ENCODE data around the gene CPT1C.

The CPT1C gene

DNA sequence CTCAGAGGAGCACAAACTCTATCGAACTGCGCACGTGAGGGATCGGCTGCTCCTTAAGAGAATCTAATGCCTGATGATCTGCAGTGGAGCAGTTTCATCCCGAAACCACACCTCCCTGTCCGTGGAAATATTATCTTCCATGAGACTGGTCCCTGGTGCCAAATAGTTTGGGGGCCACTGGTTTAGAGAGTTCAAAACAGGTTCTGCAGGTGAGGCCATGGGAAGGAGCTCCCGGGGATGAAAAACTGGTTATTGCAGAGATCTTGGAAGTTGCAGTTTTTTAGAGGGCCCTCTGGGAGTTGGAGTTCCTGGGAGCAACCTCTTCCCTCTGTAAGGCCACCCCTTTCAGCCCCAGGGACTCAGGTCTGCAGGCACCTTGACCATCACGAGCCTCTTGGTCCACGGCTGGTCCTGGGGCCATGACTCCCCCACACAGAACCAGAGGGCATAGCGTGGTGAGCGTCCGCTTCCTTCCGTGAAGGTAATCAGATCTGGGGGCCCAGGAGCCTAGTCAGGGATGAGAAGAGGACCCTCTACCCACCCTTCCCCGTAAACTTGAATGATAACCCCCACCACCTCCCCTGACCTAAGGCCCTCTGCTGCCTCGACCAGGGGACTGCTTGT is 30.5 kb upstream of the CPT1C start:
- no peak for DNase-seq (ENCODE audit: low read depth)

DNA sequence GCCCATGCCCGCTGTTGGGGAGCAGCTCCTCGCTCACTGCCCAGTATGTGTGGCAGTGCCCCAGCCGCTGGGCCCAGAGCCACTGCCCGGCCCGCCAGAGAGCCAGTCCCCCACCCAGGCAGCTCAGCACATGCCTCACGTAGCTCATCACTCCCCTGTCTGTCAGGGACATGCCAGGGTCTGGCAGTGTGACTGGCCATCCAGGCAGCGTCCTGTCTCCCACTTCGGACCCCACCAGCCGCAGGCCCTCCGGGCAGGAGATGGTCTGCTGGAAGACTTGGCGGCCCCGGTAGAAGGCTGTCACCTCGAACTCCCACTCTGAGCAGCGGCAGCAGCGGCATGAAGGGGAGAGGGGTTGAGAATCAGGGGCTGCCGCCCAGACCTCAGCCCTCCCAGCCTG is 28.9 kb upstream of the CPT1C start:
- DNase-seq (ENCODE audit: low read depth): no peak

DNA sequence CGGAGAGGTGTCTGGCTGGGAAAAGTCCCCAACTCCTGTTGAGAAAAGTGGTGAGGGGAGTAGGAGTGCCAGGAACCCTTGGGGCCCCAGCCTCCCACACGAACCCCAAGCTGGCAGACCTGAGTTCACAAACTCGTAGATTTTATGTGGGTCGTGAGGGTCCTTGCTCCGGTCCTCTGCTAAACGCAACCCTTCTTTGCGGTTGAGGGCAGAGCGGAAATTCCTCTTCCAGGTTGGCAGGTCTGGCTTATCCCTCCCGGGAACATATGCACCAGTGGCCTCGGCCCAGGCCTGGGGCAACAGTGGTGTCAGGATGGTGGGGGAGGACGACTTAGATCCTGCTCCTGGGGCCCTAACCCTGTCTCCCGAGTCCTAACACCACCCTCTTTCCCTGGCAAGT is 27.7 kb upstream of the CPT1C start:
- no peak for DNase-seq (ENCODE audit: low read depth)

DNA sequence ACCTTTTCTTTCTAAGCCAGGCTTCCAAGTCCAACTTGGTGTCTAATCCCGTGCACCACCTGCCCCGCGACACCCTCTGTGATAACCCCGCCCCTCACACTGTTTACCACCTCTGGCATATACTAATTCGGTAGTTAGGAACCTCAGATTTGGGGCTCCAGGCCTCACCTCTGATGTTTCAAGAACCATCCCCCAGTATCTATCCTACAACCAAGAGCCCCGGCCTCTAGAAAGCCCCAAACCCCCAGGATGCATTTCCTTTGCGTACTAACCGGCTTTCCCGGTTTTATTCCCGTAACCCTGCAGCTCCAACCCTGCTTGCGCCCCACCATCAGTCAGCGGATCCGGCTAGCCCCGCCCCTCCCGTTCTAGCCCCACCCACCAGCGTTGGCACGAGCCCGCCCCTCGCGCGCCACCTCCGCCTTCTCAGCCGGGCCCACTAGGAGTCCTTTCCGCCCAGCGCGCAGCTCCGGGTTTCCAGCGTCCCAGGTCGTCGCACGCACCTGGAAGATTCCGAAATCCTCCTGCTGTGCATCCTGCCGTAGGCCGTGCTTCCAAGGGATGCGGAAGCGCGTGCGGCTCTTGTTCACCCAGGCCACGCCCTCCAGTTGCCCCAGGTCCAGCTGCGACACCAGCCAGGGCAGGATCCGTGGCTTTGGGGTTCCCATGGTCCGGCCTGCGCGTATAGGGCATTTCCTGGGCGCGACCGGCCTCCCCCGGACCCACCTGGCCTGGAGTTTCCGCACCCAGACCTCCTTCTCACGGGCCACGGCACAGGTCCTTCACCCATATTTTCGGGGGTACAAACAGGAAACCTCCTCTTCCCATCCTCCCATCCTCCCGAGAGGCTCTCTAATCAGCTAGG is 26.5 kb upstream of the CPT1C start:
- peak; percentile 89 for DNase-seq (ENCODE audit: low read depth)

DNA sequence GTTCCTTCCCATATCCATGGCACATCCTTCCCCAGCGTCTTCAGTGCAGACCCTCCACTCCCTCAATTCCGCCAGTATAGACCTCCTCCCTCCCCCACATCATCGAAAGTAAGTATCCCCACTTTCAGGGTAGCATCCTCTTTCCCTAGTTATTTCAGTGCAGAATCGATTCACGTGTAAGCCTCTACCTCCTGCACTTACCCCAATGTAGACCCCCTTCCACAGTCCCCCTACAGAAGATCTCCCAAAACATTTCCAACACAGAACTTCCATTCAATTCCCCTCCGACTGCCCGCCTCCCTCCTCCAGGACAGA is 25.9 kb upstream of the CPT1C start:
- DNase-seq (ENCODE audit: low read depth): no peak

DNA sequence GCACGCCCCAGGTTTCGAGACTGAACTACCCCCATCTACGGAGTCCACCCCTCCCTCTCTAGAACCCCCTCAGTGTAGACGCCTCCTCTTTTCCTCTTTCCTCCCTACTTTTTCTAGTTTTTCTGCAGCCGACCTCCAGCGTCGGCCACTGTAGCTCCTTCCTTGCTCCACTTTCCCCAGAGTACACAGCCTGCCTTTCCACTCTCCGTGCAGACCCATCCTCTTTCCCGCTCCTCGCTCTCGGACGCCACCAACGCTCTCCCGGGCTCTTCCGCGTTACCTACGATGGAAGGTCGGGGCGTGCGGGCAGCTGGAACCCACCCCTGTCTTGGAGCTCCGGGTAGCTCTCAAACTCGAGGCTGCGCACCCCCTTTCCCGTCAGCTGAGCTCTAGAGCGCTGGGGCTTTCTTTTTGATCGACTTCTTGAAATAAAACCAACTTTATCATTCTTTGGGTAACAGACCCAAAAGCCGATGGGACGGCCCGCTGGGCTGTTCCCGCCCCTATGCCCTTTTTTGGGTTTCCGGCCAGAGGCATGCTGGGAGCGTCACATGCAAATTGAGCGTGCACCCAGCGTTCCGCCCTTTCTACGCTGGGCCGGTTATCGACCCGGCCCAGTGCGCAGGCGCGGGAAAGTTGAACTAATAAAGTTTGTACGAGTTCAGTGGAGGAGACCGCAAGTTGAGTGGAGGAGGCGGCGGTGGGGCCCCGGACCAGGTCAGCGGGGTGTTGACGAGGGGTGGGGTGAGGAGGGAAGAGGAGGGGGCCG is 25.4 kb upstream of the CPT1C start, which contains the start of the genes BCL2L12 and IRF3:
Gene BCL2L12 (plus strand): TSS at position 583 of the 769 bp plus-strand sequence. CDS start 760 bp downstream, outside the sequence.
Gene IRF3 (minus strand): TSS at position 507 of the 769 bp plus-strand sequence. CDS start 1,019 bp downstream, outside the sequence.
- DNase-seq (ENCODE audit: low read depth): peak; percentile 99

DNA sequence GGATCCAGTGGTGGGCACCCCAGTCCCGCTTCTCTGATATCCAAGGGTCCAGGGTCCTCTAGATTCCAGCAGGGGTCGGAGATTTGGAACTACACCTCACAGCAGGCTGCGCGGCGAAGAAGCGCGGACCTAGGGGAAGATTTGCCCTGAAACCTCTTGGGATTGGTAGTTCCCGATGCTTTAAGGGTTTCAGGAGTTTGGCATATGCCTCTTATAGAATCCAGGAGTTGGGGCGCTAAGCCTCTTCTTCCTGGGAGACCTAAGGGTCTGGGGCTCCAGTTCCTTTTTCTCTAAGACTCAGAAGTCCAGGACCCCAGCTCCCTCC is 24.8 kb upstream of the CPT1C start:
- DNase-seq (ENCODE audit: low read depth): no peak

DNA sequence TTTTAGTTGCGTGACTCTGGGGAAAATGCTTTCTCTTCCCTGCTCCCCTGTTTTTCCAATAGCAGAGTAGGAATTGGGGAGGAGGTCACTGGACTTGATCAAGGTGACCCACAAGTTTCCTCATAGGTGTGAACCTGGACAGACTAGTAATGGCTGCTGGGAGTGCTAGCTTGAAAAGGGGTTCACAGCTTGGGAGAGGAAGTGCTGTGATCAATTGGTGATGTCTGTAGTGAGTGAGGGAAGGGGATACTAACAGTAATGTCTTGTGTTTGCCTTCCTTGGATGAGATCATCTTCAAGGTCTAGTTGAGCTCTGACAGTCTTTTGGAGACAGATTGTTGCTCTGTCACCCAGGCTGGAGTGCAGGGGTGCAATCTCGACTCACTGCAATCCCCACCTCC is 23.4 kb upstream of the CPT1C start:
- DNase-seq (ENCODE audit: low read depth): no peak

DNA sequence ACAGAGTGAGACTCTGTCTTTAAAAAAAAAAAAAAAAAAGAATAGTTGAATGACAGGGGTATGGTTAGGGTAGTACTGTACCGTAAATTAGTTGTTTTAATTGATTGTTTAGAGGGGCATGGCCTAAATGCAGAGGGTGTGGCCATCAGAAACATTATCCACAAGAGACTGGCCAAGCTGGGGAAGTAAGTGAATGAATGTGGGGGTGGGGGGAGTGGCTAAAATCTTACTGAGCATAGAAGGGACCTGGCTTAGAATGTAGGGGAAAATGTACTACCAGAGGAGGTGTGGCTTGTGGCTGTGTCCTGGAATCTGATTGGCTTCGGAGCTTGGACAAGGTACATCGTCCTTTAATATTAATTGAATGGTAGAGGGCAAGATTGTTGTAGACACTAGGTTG is 21.4 kb upstream of the CPT1C start:
- no peak for DNase-seq (ENCODE audit: low read depth)

DNA sequence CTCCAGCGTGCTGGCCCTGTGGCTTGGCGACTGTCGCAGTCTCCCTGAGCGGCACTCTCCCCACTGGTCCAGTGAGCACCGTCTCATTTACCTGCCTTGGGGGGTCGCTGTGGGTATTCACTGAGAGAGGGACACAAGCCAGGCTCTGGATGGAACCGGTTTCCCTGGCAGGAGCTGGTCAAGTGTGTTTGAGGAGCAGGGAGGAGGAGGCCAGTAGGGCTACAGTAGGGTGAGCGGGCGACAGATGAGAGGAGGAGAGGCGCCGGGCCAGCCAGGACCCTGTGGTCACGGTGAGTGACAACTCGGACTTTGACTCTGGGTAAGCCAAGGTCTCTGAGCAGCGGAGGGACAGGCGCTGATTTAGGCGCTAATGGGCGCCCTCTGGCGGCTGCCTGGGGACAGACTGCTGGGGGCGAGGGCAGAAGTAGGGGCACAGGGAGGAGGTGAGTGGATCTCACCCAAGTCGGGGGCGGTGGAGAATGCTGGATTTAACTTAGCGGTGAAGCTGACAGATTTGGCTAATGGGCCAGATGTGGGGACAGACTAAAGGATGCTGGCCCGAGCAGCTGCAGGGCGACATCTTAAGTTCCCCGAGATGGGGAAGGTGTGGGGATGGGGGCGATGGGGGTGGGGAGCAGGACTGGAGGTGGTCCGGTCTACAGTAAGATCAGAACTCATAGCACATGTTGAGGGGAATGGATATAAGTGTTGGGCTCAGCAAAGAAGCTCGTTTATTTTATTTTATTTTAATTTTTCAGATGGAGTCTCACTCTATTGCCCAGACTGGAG is 18.6 kb upstream of the CPT1C start:
- peak; percentile 58 for DNase-seq (ENCODE audit: low read depth)

DNA sequence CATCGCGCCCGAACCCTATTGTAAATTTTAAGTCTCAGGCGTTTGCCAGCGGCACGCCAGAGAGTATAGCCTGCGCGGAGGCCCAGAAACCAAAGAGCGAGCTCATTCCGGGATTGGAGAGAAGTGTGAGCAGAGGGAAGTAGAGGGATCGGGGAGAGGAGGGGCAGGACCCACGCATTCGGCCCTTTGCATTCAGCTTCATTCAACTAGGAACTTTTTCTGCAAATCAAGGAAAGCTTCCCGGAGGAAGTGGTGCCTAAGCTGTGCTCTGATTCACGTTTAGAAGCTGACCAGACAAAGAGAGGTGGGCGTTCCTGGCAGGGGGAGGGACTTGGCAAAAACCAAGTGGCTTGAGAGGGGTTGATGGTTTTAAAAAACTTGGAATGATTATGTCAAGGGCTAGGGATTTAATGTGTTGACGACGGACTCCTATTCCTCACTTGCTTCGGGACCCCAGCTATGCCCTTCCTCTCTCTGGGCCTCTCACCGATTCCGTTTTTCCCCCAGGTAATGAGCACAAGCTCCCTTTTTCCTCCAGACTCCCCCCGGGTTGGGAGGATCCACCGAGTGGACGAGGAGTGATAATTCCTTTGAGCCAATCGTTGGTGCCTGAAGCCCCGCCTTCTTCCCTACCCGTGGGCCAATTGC is 14.7 kb upstream of the CPT1C start:
- no peak for DNase-seq (ENCODE audit: low read depth)

DNA sequence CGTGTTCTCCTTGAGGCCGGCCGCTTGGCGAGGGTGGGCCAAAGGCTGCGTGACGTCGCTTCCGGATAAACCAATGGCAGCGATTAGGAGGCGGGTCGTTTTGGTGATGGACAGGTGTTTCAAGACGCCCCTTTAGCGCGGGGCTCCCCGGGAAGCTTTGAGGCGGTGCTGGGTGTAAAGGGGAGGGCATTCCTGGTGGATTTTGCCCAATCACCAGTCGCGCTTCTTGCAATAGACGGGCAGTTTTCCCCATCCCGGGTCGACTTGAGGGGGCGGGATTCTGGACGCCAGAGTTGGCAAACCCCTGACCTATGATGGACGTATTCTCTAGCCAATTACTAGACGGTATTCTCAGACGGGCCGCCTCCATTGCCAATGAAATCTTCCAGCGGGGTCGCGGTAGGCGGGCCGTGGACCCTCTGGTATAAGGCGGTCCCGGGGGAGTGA is 14.1 kb upstream of the CPT1C start:
- DNase-seq (ENCODE audit: low read depth): peak; percentile 97

DNA sequence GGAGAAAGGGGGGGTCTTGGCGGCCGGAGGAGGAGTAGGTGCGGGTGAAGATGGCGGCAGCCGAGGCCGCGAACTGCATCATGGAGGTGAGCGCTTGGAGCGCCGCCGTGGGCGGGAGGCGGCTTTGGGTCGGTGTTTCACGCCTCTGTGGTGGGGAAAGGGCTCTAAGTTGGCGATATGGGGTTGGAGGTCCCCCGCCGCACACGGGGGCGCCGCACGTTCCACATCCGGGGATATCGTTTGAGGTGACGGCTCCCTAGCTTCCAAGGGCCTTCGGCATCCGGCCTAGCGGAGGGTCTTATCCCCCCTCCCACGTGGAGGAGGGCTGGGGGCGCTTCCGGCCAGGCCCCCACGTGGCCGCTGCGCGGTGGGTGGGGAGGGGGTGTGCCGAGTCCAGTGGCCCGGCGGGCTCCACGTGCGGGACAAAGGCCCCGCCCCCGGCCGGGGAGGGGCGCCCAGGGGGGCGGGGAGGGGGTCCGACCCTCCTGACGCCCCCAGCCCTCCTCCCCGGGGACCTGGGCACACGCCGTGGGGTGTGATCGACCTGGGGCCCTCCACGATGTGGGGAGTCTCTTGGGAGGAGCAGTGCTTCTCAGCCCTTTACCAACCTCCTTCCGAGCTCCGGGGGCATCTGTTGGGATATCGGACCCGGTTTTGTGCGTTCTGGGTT is 13.6 kb upstream of the CPT1C start, which contains the start of gene PRMT1:
Gene PRMT1 (plus strand): TSS at position 41 of the 670 bp plus-strand sequence. CDS start 10 bp downstream, at position 51.
- DNase-seq (ENCODE audit: low read depth): peak; percentile 24

DNA sequence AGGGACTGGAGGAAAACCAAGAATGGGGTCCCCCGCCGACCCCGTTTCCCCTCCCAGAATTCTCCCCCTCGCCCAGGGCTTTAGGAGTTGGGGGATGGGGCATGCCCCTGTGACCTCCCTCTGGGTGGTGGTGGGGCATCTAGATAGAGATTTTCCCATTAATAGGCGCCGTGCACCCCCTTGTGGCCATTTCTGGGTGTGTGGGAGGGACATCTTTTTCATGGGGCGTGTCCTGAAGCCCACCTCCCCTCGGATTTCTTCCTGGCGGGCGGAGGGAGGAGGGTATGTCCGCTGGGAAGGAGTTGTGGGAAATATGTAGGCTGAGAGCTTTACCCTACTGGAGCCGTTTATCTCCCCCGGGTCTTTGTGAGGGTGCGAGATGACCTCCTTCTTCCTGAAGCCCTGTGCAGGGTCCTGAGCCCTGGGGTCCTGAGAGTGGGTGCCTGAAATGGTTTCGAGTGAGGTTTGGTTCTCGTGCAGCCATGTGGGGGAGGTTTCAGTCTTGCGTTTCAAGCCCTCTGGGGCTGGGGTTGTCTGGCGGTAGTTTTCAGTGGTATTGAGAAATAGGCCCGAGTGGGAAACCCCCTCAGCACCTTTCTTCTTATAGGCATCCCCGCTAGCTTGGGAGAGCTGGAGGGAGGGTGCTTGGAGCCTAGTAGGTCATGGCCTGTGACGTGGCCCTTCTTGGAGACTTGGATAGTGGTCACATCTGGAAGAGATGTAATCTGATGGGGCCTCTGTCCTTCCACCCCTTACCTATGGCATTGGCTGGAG is 12.8 kb upstream of the CPT1C start:
- peak; percentile 76 for DNase-seq (ENCODE audit: low read depth)

DNA sequence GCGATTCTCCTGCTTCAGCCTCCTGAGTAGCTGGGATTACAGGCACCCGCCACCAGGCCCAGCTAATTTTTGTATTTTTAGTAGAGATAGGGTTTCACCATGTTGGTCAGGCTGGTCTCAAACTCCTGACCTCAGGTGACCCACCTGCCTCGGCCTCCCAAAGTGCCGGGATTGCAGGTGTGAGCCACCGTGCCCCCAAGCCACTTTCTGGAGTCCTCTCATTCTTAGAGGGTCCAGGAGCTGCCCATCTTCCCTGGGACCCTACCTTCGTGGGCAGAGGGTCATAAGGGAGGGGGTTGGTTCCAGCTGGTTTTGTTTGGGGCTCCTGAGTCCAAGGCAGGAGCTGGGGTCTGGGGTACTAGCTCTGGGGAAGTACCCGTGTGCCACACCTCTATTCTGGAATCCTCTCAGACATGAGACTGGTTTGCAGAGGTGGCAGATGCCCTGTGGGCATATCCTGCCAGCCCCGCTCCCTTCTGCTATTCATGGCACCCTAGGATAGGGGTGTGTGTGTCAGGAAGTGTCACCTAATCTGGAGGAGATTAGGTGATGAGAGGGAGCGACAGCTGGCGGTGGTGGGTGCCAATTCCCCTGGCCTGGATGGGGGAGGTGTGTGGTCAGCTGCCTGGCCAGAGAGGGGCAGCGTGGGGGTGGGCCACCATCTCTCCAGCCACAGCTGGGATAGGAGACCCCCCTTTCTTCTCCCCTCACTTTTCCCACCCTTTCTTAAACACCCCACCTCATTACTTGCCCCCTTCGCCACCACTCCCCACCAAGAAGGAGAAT is 11.7 kb upstream of the CPT1C start:
- DNase-seq (ENCODE audit: low read depth): no peak

DNA sequence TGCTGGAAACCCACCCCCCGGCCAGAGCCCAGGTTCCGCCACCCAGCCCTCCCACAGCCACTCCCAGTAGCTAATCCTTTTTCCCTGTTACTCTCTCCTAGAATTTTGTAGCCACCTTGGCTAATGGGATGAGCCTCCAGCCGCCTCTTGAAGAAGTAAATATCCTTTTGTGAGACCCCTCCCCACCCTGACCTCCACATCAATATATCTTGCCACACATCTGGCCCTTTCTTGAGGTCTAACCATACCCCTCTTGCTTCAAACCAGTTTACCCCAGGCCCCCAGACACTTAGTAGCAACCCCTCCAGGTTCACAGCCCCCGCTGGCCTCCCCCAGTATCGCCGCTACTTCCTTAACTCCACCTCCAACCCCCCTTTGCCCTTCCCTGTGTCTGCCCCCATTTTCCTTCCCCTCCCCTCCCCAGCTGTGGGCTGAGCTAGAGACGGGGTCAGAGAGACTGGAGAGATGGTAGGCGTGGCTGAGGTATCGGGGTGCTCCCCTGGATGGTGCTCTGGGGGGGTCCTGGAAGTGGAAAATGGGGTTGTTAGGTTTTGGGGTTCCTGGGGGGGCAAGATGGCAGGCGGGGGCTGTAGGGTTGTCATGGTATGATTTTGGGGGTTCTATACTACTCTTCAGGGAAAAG is 11.0 kb upstream of the CPT1C start:
- no peak for DNase-seq (ENCODE audit: low read depth)

DNA sequence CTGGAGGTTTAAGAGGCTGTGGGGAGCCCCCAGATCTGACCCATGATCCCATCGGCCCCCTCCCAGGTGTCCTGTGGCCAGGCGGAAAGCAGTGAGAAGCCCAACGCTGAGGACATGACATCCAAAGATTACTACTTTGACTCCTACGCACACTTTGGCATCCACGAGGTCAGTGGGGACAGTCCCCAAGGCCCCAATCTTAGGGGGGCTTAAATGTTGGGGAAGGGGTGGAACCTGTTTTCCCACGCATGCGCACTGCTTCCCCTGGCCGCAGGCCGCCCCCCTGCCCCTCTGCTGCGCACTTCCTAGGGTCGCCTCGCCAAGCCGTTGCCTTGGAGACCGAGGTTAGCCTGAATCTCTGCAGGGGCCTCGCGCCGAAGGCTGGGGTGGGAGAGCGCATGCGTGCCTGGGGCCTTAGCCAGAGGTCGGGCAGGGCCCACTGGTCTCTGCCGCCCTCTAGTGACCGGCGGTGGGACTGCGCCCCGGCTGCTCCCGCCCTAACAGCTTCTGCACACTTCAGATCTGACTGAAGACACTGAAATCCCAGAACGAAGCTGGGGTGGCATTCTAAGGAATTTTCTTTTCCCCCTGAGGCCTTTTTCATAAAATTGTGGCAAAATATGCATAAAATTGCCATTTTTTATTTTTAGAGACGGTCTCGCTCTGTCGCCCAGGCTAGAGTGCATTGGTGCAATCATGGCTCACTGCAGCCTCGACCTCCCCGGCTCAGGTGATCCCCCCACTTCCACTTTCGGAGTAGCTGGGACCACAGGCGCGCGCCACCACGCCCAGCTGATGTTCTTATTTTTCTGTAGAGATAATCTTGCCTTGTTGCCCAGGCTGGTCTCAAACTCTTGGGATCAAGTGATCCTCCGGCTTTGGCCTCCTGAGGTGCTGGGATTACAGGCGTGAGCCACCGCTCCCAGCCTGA is 10.2 kb upstream of the CPT1C start:
- peak; percentile 95 for DNase-seq (ENCODE audit: low read depth)

DNA sequence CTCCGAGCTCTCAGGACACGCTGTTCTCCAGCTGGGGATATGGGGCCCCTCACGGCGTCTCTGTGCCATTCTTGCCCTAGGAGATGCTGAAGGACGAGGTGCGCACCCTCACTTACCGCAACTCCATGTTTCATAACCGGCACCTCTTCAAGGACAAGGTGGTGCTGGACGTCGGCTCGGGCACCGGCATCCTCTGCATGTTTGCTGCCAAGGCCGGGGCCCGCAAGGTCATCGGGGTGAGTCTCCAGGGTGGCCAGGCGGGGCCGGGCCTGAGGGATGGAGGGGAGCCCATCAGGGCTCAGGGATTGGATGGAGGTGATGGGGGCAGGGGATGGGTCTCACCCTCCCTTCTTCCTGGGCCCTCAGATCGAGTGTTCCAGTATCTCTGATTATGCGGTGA is 9.1 kb upstream of the CPT1C start:
- no peak for DNase-seq (ENCODE audit: low read depth)

All from activated gamma-delta T cell treated with anti-CD3 and anti-CD28 coated beads, Interleukin-2, amount 50 U/mL, for 16 hours (primary cell).